Right lobe of liver (tissue), 4 donors: Measurements from ENCODE around the gene EHD2.

Experiments
- POLR2A ChIP-seq: fragments of 450-650 bp; IDR thresholded peaks from one replicate; pipeline ENCODE4 v1.6.1; 2017; ENCODE audit warnings: antibody characterized with exemption, mild to moderate bottlenecking
- TF ChIP-seq, protein P1 (sequence below), 4 donors: fragments of 200-600 bp in 3 of 4; fragments of 450-650 bp in 1 of 4; IDR thresholded peaks; one replicate each; pipeline versions ENCODE4 v1.5.1 to v1.8.0; 2016 to 2022; ENCODE audit warnings: antibody characterized with exemption in 4 of 4, mild to moderate bottlenecking in 2 of 4
- donor health status: DM: no; HTN: no; CAD: no.
- donor health status: DM: no; HTN: no; CAD: no.
- donor health status: DM: no; HTN: yes; CAD: no.

DNA sequence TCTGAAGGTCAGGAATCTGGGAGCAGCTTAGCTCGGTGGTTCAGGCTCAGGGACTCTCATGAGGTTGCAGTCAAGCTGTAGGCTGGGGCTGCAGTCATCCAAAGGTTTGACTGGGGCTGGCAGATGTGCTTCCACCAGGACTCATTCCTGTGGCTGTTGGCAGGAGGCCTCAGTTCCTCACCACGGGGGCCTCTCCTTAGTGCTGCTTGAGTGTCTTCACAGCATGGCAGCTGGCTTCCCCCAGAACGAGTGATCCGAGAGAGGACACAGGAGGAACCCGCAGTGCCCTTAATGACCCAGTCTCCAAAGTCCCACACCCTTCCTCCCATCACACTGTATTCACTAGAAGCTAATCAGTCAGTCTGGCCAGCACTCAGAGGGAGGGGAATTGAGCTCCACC, 38.7 kb upstream of the EHD2 start:
- TF ChIP-seq POLR2A, result no peak
- TF ChIP-seq, protein P1, sequence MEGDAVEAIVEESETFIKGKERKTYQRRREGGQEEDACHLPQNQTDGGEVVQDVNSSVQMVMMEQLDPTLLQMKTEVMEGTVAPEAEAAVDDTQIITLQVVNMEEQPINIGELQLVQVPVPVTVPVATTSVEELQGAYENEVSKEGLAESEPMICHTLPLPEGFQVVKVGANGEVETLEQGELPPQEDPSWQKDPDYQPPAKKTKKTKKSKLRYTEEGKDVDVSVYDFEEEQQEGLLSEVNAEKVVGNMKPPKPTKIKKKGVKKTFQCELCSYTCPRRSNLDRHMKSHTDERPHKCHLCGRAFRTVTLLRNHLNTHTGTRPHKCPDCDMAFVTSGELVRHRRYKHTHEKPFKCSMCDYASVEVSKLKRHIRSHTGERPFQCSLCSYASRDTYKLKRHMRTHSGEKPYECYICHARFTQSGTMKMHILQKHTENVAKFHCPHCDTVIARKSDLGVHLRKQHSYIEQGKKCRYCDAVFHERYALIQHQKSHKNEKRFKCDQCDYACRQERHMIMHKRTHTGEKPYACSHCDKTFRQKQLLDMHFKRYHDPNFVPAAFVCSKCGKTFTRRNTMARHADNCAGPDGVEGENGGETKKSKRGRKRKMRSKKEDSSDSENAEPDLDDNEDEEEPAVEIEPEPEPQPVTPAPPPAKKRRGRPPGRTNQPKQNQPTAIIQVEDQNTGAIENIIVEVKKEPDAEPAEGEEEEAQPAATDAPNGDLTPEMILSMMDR (IDR thresholded peaks at IDR 0.05), result no peak
